ENCODE data around the gene RBSN.

Gene RBSN

DNA sequence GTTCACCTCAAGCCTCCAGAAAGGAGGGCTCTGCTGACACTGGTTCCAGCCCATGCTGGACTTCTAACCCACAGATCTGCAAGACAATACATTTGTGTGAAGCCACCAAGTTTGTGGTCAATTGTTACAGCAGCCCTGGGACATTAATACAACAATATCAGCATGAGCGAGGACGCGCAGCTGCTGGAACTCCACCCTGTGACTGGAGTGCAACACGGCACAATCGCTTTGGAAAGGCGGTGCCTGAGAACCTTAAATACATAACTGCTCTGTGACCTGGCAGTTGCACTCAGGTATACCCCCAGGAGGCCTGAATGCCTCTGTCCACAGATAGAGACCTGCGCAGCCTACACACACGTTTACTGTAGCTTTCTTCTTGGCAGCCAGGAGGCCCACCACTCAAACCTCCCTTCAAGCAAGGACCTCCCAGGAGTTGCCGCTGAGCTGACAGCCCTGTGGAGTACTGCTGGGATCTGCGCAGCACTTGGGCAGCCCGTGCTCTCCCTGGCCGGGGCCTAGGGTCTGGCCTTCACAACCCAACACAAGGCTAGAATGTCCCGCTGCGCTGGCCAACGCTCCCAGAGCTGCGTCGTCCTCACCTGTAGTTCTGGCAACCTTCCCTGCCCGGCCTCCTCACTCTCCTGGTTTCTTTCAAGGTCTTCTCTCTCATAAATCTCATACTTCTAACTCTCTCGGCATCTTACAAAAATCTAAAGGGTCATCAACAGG is 42.1 kb downstream of the RBSN start:
- DNase-seq (no peak), ATAC-seq (no peak)
- Mint-ChIP-seq H3K4me3 (no peak overlapping the region), H3K27ac (no peak overlapping the region), H3K4me1 (peaks cover 41% of the 10 kb centered on the region), H3K9me3 (peaks cover 4% of the 10 kb centered on the region), H3K36me3 (ENCODE audit: low read depth) (peaks cover 63% of the 10 kb centered on the region), H3K27me3 (no peaks in the 10 kb centered on the region)

GRCh38 chr3:15055019-15055557 is 43.9 kb downstream of the RBSN start:
- peaks cover 55% of the 10 kb centered on the region for H3K4me1 Mint-ChIP-seq
- peaks cover 70% of the 10 kb centered on the region for H3K36me3 Mint-ChIP-seq (ENCODE audit: low read depth)
- peak; percentile 92 for ATAC-seq
- DNase-seq: peak; percentile 70
- H3K27ac Mint-ChIP-seq: peak overlapping the region; percentile 93
- peak overlapping the region; percentile 57 for H3K4me3 Mint-ChIP-seq
- no peaks in the 10 kb centered on the region for H3K27me3 Mint-ChIP-seq
- peaks cover 4% of the 10 kb centered on the region for H3K9me3 Mint-ChIP-seq

DNA sequence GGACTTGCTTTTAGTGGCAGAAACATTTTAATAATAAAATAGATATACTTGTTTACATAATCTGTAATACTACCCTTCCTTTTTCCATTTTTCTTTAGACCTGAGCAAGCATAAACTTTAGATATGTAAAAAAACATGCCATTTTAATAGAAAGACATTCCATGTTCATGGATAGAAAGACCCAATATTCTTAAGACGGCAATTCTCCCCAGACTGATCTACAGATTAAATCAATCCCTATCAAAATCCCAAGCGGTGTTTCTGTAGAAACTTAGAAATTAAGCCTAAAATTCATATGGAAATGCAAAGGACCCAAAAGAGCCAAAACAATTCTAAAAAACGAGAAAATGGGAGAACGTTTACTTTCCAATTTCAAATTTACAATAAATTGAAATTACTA is 45.4 kb downstream of the RBSN start:
- Mint-ChIP-seq H3K4me3 (no peak overlapping the region), H3K27me3 (no peaks in the 10 kb centered on the region), H3K27ac (no peak overlapping the region), H3K4me1 (peaks cover 59% of the 10 kb centered on the region), H3K36me3 (ENCODE audit: low read depth) (peaks cover 69% of the 10 kb centered on the region), H3K9me3 (peaks cover 4% of the 10 kb centered on the region)
- no peak for DNase-seq
- ATAC-seq: no peak

GRCh38 chr3:15052335-15053242 is 46.4 kb downstream of the RBSN start:
- Mint-ChIP-seq H3K27me3 (no peaks in the 10 kb centered on the region), H3K27ac (peak overlapping the region; percentile 73), H3K9me3 (peaks cover 4% of the 10 kb centered on the region), H3K4me3 (no peak overlapping the region), H3K36me3 (ENCODE audit: low read depth) (peaks cover 66% of the 10 kb centered on the region), H3K4me1 (peaks cover 57% of the 10 kb centered on the region)
- DNase-seq (no peak), ATAC-seq (no peak)

DNA sequence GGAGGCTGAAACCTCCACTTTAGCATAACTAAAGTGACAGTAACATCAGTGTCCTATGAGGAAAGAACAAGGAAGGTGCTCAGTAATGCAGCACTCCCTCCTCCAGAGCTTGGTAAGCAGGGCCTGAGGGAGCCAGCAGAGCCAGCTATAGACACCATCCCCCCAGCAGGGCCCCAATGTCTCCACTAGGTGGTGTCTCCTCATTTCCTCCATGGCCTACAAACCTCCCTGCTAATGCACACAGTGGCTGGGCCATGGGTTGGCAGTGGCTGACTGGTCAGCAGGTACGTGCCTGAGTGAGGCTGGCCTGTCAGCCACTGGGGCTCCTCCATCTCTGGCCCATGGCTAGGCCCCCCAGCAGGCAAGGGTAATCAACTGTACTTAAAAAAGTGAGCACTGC is 47.4 kb downstream of the RBSN start:
- H3K36me3 Mint-ChIP-seq (ENCODE audit: low read depth): peaks cover 66% of the 10 kb centered on the region
- H3K27ac Mint-ChIP-seq: peak overlapping the region; percentile 73
- H3K27me3 Mint-ChIP-seq: no peaks in the 10 kb centered on the region

DNA sequence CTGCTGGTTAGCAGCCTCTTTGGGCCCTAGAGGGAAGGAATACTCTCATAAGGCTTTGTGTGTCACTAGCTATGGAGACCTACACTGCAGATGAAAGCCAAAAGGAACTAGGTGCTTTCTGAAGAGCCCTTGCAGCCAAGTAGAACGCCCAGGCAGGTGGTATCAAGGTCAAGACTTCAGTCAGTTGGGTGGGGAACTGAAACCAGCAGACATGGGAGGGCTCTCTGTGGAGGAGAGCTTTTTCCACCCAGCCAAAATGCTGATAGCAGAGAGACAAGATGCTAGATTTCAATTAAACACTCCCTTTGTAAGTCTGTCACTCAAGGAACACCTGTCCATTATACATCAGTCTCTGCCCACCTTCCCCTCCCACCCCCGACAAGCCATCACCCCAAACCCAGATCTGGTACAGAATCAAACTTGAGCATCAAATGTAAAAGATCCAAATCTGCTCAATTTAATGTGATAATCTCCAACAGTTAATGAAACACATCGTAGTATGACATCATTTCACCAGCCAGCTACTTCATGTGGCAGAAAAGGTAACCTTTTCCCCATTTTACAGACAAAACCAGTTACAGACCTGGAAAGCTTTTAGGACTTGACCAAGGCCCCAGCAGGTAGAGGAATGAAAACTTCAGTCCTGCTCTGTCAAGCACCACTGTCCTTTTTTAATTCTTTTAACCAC is 48.4 kb downstream of the RBSN start:
- peaks cover 44% of the 10 kb centered on the region for H3K4me1 Mint-ChIP-seq
- ATAC-seq (no peak), DNase-seq (no peak)
- H3K27me3 Mint-ChIP-seq: no peaks in the 10 kb centered on the region
- no peak overlapping the region for H3K27ac Mint-ChIP-seq
- peaks cover 66% of the 10 kb centered on the region for H3K36me3 Mint-ChIP-seq (ENCODE audit: low read depth)
- no peak overlapping the region for H3K4me3 Mint-ChIP-seq
- H3K9me3 Mint-ChIP-seq: peaks cover 4% of the 10 kb centered on the region

More for the DNA sequence above, 47.4 kb downstream of the RBSN start:
- ATAC-seq (peak; percentile 68), DNase-seq (peak; percentile 49)
- Mint-ChIP-seq H3K4me1 (peaks cover 50% of the 10 kb centered on the region), H3K4me3 (no peak overlapping the region), H3K9me3 (peaks cover 4% of the 10 kb centered on the region)

DNA sequence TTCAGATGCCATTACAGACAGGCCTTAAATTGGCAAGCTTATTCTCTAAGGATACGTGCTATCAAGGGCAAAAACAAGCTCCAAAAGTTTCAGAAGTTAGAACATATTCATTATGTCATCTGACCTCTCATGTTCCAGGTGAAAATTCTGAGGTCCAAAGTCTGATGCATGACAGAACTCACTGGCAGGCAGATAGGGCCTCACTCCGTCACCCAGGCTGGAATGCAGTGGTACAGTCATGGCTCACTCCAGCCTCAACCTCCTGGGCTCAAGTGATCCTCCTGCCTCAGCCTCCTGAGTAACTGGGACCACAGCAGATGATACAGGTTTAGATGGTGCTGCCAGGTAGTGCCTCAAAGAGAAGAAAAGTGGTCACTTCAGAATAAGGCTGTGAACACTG is 49.4 kb downstream of the RBSN start:
- H3K27me3 Mint-ChIP-seq: no peaks in the 10 kb centered on the region
- ATAC-seq (no peak), DNase-seq (no peak)
- H3K27ac Mint-ChIP-seq: no peak overlapping the region
- peaks cover 41% of the 10 kb centered on the region for H3K4me1 Mint-ChIP-seq
- peaks cover 63% of the 10 kb centered on the region for H3K36me3 Mint-ChIP-seq (ENCODE audit: low read depth)
- H3K9me3 Mint-ChIP-seq: no peaks in the 10 kb centered on the region
- no peak overlapping the region for H3K4me3 Mint-ChIP-seq

DNA sequence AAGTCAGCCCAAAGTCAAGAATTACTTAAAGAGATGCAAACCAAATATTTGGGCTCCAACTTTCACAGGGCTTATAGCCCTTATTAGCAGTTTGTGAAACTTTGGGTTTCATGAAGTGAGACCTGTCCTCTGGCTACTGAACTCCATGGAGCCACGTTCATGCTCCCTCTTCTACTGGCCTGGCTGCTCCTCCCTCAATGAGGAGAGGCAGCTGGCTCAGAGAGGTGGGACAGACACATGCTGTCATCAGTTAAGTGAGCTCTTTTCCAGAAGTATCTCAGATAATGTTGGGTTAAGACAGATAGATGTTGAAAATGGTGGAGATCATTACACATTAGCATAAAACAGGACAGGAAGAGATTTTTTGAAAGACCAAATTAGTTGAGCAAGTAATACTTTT is 53.3 kb downstream of the RBSN start:
- peak overlapping the region; percentile 16 for H3K27ac Mint-ChIP-seq
- no peak for DNase-seq
- peaks cover 68% of the 10 kb centered on the region for H3K36me3 Mint-ChIP-seq (ENCODE audit: low read depth)
- peaks cover 32% of the 10 kb centered on the region for H3K4me1 Mint-ChIP-seq
- no peaks in the 10 kb centered on the region for H3K9me3 Mint-ChIP-seq
- no peaks in the 10 kb centered on the region for H3K27me3 Mint-ChIP-seq
- no peak overlapping the region for H3K4me3 Mint-ChIP-seq
- ATAC-seq: no peak

GRCh38 chr3:15044326-15044725 is 54.6 kb downstream of the RBSN start:
- peaks cover 22% of the 10 kb centered on the region for H3K4me1 Mint-ChIP-seq

DNA sequence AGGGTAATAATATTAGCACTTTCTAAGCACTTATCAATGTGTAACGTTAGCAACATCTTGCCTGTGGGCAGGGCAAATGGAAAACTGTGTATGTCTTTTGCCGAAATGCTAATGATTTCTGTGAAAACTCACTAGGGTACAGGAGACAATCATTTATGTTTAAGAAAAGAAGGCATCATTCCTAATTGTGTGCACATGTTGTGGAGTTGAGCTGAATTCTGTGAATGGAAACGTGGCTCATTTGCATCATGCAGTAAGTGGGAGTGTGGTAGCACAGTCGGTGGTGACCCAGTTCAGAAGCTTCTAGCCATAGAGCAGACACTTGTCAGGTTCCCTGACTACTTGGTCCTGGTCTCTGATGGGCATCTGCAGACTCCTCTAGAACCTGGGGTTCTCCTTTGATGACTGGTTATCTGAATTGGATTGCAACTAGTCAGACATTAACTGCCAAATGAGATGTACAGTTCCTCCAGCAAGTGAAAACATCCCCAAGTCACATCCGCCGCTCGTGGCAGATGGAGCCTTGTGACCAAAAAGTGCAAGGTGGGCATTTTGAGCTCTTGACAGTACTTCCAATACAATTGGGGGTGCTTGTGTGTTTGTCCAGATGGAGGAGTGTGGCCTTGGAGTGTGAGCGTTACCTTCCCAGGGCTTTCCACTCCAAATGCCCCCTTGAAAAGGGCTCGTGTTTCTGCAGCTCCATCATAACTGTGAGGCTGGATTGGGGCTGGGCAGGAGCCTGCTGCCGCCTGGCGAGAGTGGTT is 55.4 kb downstream of the RBSN start:
- Mint-ChIP-seq H3K27ac (peak overlapping the region; percentile 51), H3K9me3 (no peaks in the 10 kb centered on the region), H3K4me1 (peaks cover 22% of the 10 kb centered on the region), H3K36me3 (ENCODE audit: low read depth) (peaks cover 67% of the 10 kb centered on the region), H3K27me3 (no peaks in the 10 kb centered on the region), H3K4me3 (no peak overlapping the region)
- ATAC-seq: no peak
- DNase-seq: no peak

More at GRCh38 chr3:15044326-15044725, 54.6 kb downstream of the RBSN start:
- no peak overlapping the region for H3K27ac Mint-ChIP-seq
- peaks cover 64% of the 10 kb centered on the region for H3K36me3 Mint-ChIP-seq (ENCODE audit: low read depth)
- ATAC-seq (no peak), DNase-seq (no peak)
- no peak overlapping the region for H3K4me3 Mint-ChIP-seq
- no peaks in the 10 kb centered on the region for H3K27me3 Mint-ChIP-seq
- no peaks in the 10 kb centered on the region for H3K9me3 Mint-ChIP-seq

DNA sequence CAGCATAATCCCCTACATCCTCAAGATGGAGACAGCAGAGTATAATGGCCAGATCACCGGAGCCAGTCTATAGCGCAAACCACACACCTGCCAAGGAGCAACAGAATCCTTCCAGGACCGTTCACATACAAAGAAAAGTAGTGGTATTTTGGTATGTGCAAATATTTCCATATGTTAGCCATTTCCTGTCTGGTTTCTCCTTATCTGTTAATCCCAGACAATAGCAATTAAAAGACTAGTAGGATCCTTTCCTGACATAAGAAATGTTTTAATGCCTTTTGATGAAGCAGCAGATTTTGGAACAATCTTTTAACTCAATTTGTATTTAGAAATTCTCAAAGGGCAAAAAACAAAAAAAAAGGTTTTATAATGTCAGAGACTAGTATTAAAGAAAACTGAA is 56.0 kb downstream of the RBSN start:
- ATAC-seq (no peak), DNase-seq (no peak)
- peaks cover 22% of the 10 kb centered on the region for H3K4me1 Mint-ChIP-seq
- H3K36me3 Mint-ChIP-seq (ENCODE audit: low read depth): peaks cover 64% of the 10 kb centered on the region
- no peaks in the 10 kb centered on the region for H3K9me3 Mint-ChIP-seq
- no peak overlapping the region for H3K27ac Mint-ChIP-seq
- no peak overlapping the region for H3K4me3 Mint-ChIP-seq
- H3K27me3 Mint-ChIP-seq: no peaks in the 10 kb centered on the region

GRCh38 chr3:15041950-15042349 is 57.0 kb downstream of the RBSN start:
- peaks cover 65% of the 10 kb centered on the region for H3K36me3 Mint-ChIP-seq (ENCODE audit: low read depth)
- peaks cover 22% of the 10 kb centered on the region for H3K4me1 Mint-ChIP-seq
- H3K27ac Mint-ChIP-seq: peak overlapping the region; percentile 33
- ATAC-seq (no peak), DNase-seq (no peak)
- no peaks in the 10 kb centered on the region for H3K9me3 Mint-ChIP-seq
- H3K27me3 Mint-ChIP-seq: no peaks in the 10 kb centered on the region
- no peak overlapping the region for H3K4me3 Mint-ChIP-seq

DNA sequence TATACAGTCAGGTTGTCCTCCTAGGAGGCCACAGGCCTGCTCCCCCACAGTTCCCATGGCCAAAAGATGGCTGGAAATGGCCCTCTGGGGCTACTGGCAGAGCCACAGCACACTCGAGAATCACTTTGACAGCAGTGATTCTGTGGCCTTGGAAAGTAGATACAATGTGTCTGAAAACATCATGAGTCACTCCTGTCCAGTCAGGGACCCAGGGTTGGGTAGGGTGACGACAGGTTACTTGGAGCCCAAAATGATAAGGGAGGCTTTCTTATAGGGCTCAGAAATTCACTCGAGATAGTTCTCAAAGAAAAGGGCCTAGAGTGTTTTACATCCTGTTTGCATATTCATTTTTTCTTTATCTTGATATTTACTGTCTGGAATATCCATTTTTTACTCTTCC is 58.1 kb downstream of the RBSN start:
- ATAC-seq: no peak
- peaks cover 19% of the 10 kb centered on the region for H3K4me1 Mint-ChIP-seq
- H3K27ac Mint-ChIP-seq: peak overlapping the region; percentile 43
- DNase-seq: no peak
- no peak overlapping the region for H3K4me3 Mint-ChIP-seq
- H3K27me3 Mint-ChIP-seq: no peaks in the 10 kb centered on the region
- peaks cover 58% of the 10 kb centered on the region for H3K36me3 Mint-ChIP-seq (ENCODE audit: low read depth)
- no peaks in the 10 kb centered on the region for H3K9me3 Mint-ChIP-seq

DNA sequence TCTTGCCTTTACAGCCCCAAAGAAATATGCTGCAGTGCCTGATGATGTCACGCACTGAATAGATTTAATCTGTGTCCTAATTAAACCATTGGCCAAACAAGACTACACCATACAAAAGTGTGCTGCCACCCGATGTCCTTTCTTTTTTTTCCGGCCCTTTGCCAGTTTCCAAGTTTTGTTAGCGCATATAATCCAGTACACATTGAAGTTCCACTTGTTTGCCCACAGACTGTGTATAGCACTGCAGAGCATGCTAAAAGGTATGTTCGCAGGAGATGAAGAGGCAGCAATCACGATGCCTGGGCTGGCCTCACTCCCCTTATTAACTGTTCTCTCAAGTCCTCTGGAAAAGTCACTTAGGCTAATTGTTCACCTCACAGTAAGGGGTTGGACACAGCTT is 60.6 kb downstream of the RBSN start:
- Mint-ChIP-seq H3K36me3 (ENCODE audit: low read depth) (peaks cover 46% of the 10 kb centered on the region), H3K4me1 (peaks cover 6% of the 10 kb centered on the region), H3K4me3 (no peak overlapping the region), H3K27me3 (no peaks in the 10 kb centered on the region), H3K27ac (no peak overlapping the region), H3K9me3 (no peaks in the 10 kb centered on the region)
- DNase-seq (no peak), ATAC-seq (no peak)

Data from activated naive CD8-positive, alpha-beta T cell treated with anti-CD3 and anti-CD28 coated beads, Interleukin-2, amount 50 U/mL, for 24 hours (primary cell).